SIG-M5 treated with dmso at 0.1 percent for 504 hours (cell line): ENCODE measurements around the gene C17orf100.
"Not testable (repeated sequence)": the region's sequence is repeated elsewhere in the genome, so short reads cannot be mapped to it uniquely, and the experiment has no call there.

Source experiments
- DNase-seq: peaks from one replicate; lab custom pipeline; 2025; ENCODE audit not compliant: unreplicated experiment; lab: John Stamatoyannopoulos, UW

Gene C17orf100

GRCh38 chr17:6688944-6689343 lies 37.4 kb downstream of the C17orf100 start:
- DNase-seq: no peak

GRCh38 chr17:6690641-6691040 lies 39.1 kb downstream of the C17orf100 start:
- no peak for DNase-seq

- no peak for DNase-seq
Measured at GRCh38 chr17:6691546-6691945, 40.0 kb downstream of the C17orf100 start.

DNA sequence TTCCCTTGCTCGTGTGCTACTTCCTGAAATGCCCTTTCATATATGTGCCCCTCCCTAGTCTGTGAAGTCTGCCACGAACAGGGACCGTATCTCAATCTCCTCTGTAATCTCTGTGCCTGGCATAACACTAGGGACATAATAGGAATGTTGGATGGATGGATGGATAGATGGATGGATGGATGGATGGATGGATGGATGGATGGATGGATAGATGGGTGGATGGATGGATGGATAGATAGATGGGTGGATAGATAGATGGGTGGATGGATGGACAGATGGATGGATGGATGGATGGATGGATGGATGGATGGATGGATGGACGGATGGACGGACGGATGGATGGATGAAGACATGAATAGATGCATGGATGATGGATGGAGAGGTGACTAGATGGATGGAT lies 40.4 kb downstream of the C17orf100 start:
- DNase-seq: not testable (repeated sequence)

GRCh38 chr17:6695051-6695450 lies 43.5 kb downstream of the C17orf100 start:
- no peak for DNase-seq

GRCh38 chr17:6695565-6695964 lies 44.0 kb downstream of the C17orf100 start:
- DNase-seq: no peak

DNA sequence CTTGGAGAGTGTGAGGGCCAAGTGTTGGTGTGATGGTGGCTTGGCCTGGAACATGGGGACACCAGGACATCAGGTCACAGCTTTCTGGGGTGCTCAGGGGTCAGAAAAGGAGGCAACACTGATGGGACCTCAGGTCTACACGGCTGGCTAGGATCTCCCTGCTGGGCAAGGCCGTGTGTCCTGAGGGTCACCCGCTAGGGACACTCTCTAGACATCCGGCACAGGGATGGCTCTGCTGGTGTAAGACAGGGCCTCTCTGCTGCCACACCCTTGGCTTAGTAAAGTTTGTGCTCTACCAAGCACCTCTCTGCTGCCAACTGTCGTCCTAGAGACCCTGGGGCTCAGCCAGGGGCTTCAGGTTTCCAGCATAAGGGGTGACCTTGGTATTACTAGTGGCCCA lies 45.3 kb downstream of the C17orf100 start:
- no peak for DNase-seq

DNA sequence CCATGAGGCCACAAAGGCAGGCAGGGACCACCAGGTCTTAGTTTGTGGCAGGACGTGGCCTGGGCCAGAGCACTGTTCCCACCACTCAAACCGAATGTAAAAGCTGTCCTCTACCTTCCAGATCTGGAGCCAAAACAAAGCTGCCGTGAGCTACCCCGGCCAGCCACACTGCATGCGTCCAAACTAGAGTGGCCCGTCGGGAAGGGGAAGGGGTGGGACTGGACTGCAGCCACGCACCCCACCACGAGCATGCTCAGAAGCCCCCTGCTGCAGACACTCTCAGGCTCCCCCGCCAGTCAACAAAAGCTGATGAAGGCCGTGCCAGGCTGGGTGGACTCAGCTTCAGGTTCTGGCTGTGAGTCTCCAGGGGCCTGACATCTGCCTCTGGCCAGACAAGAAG lies 46.4 kb downstream of the C17orf100 start:
- DNase-seq: no peak

DNA sequence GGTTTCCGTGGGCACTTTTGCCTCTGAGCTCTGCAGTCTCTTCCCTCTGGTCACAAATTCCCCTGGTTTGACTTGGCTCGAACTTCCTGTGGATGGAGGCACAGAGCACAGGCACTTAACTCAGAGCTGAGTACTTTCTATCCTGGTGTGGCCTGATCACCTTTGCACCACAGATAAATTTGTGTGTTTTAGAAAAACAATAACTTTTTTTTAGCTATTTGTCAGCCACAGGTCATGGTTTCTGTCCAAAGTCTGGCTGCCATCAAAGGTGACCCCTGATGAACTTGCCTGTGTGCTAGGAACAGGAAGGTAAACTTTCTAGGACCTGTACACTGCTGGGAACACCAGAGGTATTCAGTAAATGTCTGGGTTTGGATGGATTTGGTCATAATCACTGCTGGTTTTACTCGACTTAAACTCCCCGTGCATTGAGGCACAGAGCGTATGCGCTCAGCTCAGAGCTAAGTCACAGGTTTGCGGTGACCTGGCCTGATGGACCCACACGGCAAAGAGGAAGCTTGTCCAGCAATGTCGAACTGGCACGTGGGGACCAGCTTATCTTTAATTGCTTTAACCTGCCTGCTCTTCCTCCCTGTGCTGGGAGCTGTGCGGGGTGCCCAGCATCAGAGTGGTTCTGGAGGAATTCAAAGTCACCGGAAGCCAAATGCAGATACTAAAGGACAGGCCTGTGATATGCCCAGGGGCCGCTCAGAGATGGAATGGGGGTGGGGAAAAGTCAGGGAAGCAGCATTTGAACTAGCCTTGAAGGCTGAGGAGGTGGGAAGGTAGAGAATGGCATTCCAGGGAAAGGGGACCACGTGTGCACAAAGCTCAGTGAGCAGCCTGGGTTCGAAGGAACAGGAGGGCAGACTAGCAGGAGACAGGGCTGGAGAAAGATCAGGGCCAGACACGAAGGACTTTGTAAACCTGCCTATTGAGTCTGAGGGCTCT lies 48.7 kb downstream of the C17orf100 start:
- DNase-seq: no peak

- DNase-seq: no peak
Measured at GRCh38 chr17:6700948-6701307, 49.4 kb downstream of the C17orf100 start.

DNA sequence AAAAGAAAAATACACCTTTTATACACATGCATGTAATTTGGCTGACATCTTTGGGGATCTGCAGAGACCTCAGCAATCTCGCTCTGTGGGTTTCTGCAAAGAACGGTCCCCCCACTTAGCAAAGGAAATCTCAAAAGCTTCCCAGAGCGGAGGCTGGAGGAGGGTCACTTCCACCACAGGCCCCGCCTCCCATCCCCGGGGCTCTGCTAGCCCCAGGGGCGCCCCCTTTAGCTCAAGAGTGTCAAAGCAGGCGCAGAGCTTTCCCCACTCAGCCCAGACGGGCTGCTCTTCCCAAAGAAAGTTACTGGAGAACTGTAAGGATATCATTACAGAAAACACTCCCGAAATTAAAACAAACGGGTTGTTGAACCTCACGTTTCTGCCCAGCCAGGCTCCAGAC lies 50.2 kb downstream of the C17orf100 start:
- DNase-seq: no peak

- no peak for DNase-seq
Measured at GRCh38 chr17:6702567-6703215, 51.1 kb downstream of the C17orf100 start.
